RWPE2 (cell line): ENCODE measurements around the gene LEO1.
A peak's percentile ranks its signal among the peaks of the same experiment; 100 is the strongest.

Source experiments
- ATAC-seq: fragments of 200-7000 bp; cut with Tn5 transposase; 3 replicates; pipeline ENCODE4 v1.9.1; 2021; ENCODE audit warnings: low read depth
- DNase-seq: peaks from one replicate; pipeline ENCODE4 v3.0.0-alpha.2; 2020; ENCODE audit warnings: low spot score
- H3K27ac ChIP-seq: fragments of 450-650 bp; 2 replicates; pipeline ENCODE4 v1.5.1; 2017; ENCODE audit warnings: mild to moderate bottlenecking; ENCODE audit not compliant: poor library complexity, severe bottlenecking
- H3K27me3 ChIP-seq: fragments of 250-450 bp; sonication (Bioruptor Pico); 2 replicates; pipeline ENCODE4 v1.5.1; 2021; ENCODE audit warnings: mild to moderate bottlenecking, moderate library complexity; ENCODE audit not compliant: insufficient read depth, poor library complexity, severe bottlenecking
- H3K36me3 ChIP-seq: fragments of 250-450 bp; sonication (Bioruptor Pico); 2 replicates; pipeline ENCODE4 v1.5.1; 2020; ENCODE audit warnings: low read depth, mild to moderate bottlenecking, moderate library complexity
- H3K4me1 ChIP-seq: fragments of 250-450 bp; sonication (Bioruptor Pico); 2 replicates; pipeline ENCODE4 v1.5.1; 2021; ENCODE audit warnings: mild to moderate bottlenecking, moderate library complexity; ENCODE audit not compliant: insufficient read depth, poor library complexity, severe bottlenecking
- H3K4me3 ChIP-seq: fragments of 250-450 bp; sonication (Bioruptor Pico); 2 replicates; pipeline ENCODE4 v1.5.1; 2021; ENCODE audit warnings: mild to moderate bottlenecking, moderate library complexity; ENCODE audit not compliant: severe bottlenecking
- H3K9me3 ChIP-seq: fragments of 250-450 bp; sonication (Bioruptor Pico); 2 replicates; pipeline ENCODE4 v1.5.1; 2021; ENCODE audit warnings: mild to moderate bottlenecking, moderate library complexity; ENCODE audit not compliant: severe bottlenecking
- CTCF ChIP-seq: fragments of 450-650 bp; IDR thresholded peaks from one replicate; pipeline ENCODE4 v1.5.1; 2017; ENCODE audit warnings: mild to moderate bottlenecking, moderate library complexity; ENCODE audit not compliant: poor library complexity, severe bottlenecking

The LEO1 gene

DNA sequence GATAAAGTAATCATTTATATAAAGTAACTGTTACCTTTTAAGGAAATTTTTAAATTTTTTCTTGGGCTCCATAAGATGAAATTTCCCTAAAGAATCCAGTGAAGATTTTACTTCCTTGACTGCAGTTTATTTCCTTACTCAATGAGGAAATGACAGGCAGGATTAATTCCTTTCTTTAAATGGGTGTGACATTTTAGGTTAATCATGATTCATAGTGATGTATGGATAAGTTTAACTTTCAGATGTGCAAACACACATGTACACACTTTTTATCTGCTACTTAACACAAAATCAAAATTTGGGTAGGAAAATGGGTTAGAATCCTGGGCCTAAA is 11.2 kb upstream of the LEO1 start:
- no peak for TF ChIP-seq CTCF
- H3K4me1 ChIP-seq = peaks cover 23% of the 10 kb centered on the region
- DNase-seq = no peak
- H3K9me3 ChIP-seq = no peaks in the 10 kb centered on the region
- peak; percentile 32; the same call in 1 of the 3 replicates for ATAC-seq
- H3K36me3 ChIP-seq = no peaks in the 10 kb centered on the region
- no peak overlapping the region for H3K4me3 ChIP-seq
- H3K27ac ChIP-seq = peak overlapping the region; percentile 82
- H3K27me3 ChIP-seq = no peaks in the 10 kb centered on the region

DNA sequence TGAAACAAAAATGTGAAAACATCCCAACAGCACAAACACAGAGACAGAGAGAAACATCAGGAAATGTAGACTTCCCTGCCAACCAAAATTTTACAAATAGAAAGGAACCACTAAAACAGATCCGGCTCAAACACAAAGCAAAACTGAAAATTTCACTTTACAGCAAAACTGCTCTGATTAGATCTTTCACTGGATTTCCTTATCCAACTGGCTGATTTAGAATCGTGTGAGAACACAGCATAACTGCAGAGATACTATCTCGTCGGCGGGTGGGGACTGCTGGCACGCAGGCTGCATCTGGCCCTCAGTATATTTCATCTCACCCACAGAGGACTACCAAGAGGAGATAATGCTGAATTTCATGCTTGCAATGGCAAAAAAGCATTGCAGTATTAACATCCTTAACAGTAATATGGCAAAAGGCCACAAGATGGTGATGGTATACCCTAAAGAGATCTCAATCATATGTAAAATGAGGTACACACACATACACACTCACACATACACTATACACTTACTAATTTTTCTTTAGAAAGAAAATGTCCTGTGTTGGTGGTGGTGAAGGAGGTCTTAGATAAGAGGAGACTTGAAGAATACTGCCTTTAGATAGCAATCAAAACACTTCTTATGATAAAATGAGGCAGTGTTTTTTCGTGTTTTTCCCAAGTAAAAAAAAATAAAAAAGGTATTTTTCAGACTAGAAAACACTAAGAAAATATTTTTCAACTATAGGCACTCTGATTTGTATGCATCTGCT is 10.6 kb upstream of the LEO1 start:
- peak; percentile 91 for ATAC-seq
- H3K36me3 ChIP-seq = no peaks in the 10 kb centered on the region
- no peak for DNase-seq
- H3K27ac ChIP-seq = peak overlapping the region; percentile 82
- H3K4me3 ChIP-seq = peak overlapping the region; percentile 1
- peaks cover 23% of the 10 kb centered on the region for H3K4me1 ChIP-seq
- no peaks in the 10 kb centered on the region for H3K9me3 ChIP-seq
- TF ChIP-seq CTCF = peak; percentile 99
- no peaks in the 10 kb centered on the region for H3K27me3 ChIP-seq

GRCh38 chr15:51973775-51974174 is 2.2 kb upstream of the LEO1 start:
- Histone ChIP-seq H3K27ac (no peak overlapping the region), H3K9me3 (peaks cover 1% of the 10 kb centered on the region)

DNA sequence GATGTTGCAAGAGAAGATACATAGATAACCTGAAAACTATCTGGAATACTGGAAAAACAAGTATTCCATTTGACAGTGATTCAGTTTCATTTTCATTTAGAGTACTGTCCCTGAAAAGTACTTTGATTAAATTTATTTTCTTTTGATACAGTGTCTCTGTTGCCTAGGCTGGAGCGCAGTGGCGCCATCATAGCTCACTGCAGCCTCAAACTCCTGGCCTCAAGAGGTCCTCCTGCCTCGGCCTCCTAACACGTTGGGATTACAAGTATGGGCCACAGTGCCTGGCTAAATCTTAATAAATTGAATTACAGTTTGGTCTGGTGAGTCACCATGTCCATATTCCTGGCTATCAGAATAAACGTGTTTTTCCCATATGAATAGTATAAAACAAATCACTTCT is 1.6 kb upstream of the LEO1 start:
- H3K4me3 ChIP-seq = no peak overlapping the region
- no peak for TF ChIP-seq CTCF
- H3K27me3 ChIP-seq = no peaks in the 10 kb centered on the region
- DNase-seq (no peak), ATAC-seq (no peak)
- H3K36me3 ChIP-seq = peaks cover 8% of the 10 kb centered on the region
- peaks cover 1% of the 10 kb centered on the region for H3K9me3 ChIP-seq
- peaks cover 16% of the 10 kb centered on the region for H3K4me1 ChIP-seq
- no peak overlapping the region for H3K27ac ChIP-seq

More at GRCh38 chr15:51973775-51974174, 2.2 kb upstream of the LEO1 start:
- Histone ChIP-seq H3K27me3 (no peaks in the 10 kb centered on the region), H3K4me1 (peaks cover 16% of the 10 kb centered on the region), H3K4me3 (no peak overlapping the region), H3K36me3 (peaks cover 7% of the 10 kb centered on the region)
- TF ChIP-seq CTCF = no peak
- DNase-seq (no peak), ATAC-seq (no peak)

DNA sequence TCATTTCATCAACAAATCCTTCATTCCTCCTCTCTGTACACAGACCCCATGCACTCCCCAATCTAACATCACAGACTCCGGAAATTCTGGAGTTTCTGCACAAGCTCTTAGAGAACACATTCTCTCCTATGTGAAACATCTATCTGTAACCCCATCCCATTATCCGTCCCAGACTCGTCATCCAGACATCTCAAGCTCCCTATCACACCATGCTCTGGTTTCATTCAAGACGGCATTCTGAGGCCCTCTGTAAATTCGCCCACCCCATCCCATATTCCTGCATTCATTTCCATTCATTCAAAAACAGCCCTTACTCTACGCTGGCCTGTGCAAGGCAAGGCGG is 575 bp downstream of the LEO1 start:
- Histone ChIP-seq H3K4me3 (peak overlapping the region; percentile 62), H3K36me3 (peaks cover 29% of the 10 kb centered on the region), H3K27ac (peak overlapping the region; percentile 71), H3K4me1 (peaks cover 16% of the 10 kb centered on the region), H3K9me3 (peaks cover 10% of the 10 kb centered on the region), H3K27me3 (no peaks in the 10 kb centered on the region)
- no peak for TF ChIP-seq CTCF
- DNase-seq = no peak
- peak; percentile 28; the same call in 2 of the 3 replicates for ATAC-seq
